Hepatocyte (in vitro differentiated cells): ENCODE data around the gene NUP43.

Source experiments
- EZH2 ChIP-seq: fragments of 200-600 bp; sonication (generic); IDR thresholded peaks from 2 replicates; pipeline ENCODE4 v1.6.1; 2016; ENCODE audit warnings: antibody characterized with exemption, mild to moderate bottlenecking, borderline replicate concordance
- EZH2phosphoT487 ChIP-seq: fragments of 200-600 bp; sonication (generic); IDR thresholded peaks from one replicate; pipeline ENCODE4 v1.6.1; 2018; ENCODE audit warnings: antibody characterized with exemption, mild to moderate bottlenecking, low read depth, moderate library complexity; ENCODE audit not compliant: unreplicated experiment, severe bottlenecking
- TF ChIP-seq, protein P1 (sequence below): fragments of 200-600 bp; sonication (generic); IDR thresholded peaks from 2 replicates; pipeline ENCODE4 v1.5.1; 2016; ENCODE audit warnings: antibody characterized with exemption, mild to moderate bottlenecking; ENCODE audit not compliant: poor library complexity

DNA sequence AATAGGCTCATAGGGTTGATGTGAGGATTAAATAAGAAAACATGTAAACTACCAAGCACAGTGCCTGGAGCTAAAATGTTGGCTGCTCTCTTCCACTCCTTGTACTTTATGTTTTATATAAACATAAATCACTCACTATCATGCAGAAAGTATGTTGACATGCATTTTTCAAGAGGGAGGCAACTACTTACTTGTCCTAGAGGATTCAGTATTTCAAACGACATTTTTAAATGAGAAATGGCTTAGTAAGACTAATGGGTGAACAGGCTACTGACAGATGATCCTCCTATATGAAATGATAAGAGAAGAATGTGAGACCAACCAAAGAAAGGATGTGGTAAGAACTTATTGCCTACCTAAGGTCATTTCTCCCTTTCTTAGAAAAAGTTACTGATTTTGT is 49.4 kb downstream of the NUP43 start:
- TF ChIP-seq, protein P1, sequence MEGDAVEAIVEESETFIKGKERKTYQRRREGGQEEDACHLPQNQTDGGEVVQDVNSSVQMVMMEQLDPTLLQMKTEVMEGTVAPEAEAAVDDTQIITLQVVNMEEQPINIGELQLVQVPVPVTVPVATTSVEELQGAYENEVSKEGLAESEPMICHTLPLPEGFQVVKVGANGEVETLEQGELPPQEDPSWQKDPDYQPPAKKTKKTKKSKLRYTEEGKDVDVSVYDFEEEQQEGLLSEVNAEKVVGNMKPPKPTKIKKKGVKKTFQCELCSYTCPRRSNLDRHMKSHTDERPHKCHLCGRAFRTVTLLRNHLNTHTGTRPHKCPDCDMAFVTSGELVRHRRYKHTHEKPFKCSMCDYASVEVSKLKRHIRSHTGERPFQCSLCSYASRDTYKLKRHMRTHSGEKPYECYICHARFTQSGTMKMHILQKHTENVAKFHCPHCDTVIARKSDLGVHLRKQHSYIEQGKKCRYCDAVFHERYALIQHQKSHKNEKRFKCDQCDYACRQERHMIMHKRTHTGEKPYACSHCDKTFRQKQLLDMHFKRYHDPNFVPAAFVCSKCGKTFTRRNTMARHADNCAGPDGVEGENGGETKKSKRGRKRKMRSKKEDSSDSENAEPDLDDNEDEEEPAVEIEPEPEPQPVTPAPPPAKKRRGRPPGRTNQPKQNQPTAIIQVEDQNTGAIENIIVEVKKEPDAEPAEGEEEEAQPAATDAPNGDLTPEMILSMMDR = no peak
- no peak for TF ChIP-seq EZH2
- TF ChIP-seq EZH2phosphoT487 = no peak
